ENCODE measurements around the gene RUNX1. TPM values are rescaled to one million over a fixed set of nuclear protein-coding genes. Genes with fewer than 3 reads are reported as not detected.

RUNX1 gene
- total and polyA plus RNA-seq, 2 donors (not counting 1 experiment from before 2014, with no cell fraction given), result 26.3 to 73.0 TPM

DNA sequence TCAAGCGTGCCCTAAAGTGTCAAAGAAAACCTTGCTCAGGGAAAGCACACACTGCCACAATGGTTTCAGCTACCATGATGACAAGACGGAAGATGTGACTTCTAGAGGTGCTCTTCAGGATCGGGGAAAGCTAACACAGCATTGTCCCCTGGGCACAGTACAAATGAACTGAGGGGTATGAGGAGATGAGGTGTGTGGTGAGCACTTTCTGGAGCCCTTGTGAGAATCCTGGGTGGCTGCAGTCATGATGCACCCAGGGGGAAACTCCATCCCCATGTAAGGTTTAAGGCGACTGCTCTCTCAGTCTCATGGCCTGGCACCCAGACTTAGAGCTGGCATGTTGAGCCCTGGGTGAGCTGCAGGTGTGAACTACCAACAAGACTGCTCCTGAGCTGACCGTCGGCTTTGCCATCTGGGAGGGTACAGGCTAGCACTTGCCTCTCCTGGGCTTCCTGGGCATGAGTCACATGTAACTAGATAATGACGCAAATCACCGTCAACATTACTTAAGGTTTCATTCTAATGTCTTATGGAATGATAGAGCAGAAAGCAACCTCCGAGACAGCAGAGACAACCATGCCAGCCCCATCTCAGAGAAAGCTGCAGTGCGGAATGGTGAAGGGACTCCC is 235.7 kb downstream of the RUNX1 start:
- H2AFZ ChIP-seq (ENCODE audit: insufficient read depth, low read depth, low read length, poor library complexity, severe bottlenecking), result no peak overlapping the region
- Mint-ChIP-seq H3K4me3 (no peak overlapping the region), H3K27me3 (no peaks in the 10 kb centered on the region), H3K27ac (no peak overlapping the region), H3K9me3 (ENCODE audit: insufficient read depth) (no peaks in the 10 kb centered on the region), H3K4me1 (peaks cover 10% of the 10 kb centered on the region)
- no peaks in the 10 kb centered on the region for H4K20me1 ChIP-seq (ENCODE audit: control insufficient read depth, insufficient read depth, low read length, poor library complexity, severe bottlenecking)
- no peak for TF ChIP-seq EZH2 (IDR thresholded peaks at IDR 0.05; ENCODE audit: borderline replicate concordance, insufficient read depth, low read depth, low read length, poor library complexity, severe bottlenecking)
- TF ChIP-seq CTCF (IDR thresholded peaks at IDR 0.05), result no peak
- H3K4me2 ChIP-seq (replicated peaks; ENCODE audit: low read depth, low read length, poor library complexity, severe bottlenecking), result no peak overlapping the region
- ATAC-seq (ENCODE audit: low read depth) (no peak), DNase-seq (no peak)
- intact Hi-C loops (cut with micrococcal nuclease), result no loop called here
- no peaks in the 10 kb centered on the region for H3K79me2 ChIP-seq (ENCODE audit: control insufficient read depth, insufficient read depth, low read length)
- POLR2A ChIA-PET, result no interaction called here
- H3K9ac ChIP-seq (ENCODE audit: low read length), result no peak overlapping the region
- H3K9me3 ChIP-seq (ENCODE audit: control extremely low read depth in 1 of 3, control insufficient read depth in 2 of 3, insufficient read depth in 1 of 3, low read length in 2 of 3), result no peaks in the 10 kb centered on the region
- peaks cover 19 to 26% of the 10 kb centered on the region in 2 experiments for H3K36me3 ChIP-seq (replicated peaks in 1 of 2; ENCODE audit: control extremely low read depth in 1 of 2, control insufficient read depth in 1 of 2, extremely low read depth in 1 of 2, insufficient read depth in 2 of 2, low read length in 1 of 2)
- no peaks in the 10 kb centered on the region for H3K27me3 ChIP-seq (replicated peaks in 1 of 4; ENCODE audit: control extremely low read depth in 1 of 4, control insufficient read depth in 3 of 4, insufficient read depth in 4 of 4, low read length in 3 of 4)
- H3K27ac ChIP-seq (ENCODE audit: low read length in 2 of 2), result no peak overlapping the region
- WGBS (ENCODE audit: insufficient coverage), result over 99% methylated on average over 7 of the region's 10 CpGs
- CTCF ChIA-PET, result interaction anchor here (1.0 to 3.5 kb wide), 2 partner anchors 10 to 803 kb away, joined by 3 to 11 read pairs; no protein-coding TSS in a partner anchor
- H3K4me1 ChIP-seq (ENCODE audit: control insufficient read depth in 2 of 2, insufficient read depth in 2 of 2, low read length in 2 of 2), result no peaks in the 10 kb centered on the region
- H3K4me3 ChIP-seq (ENCODE audit: control extremely low read depth in 1 of 5, extremely low read depth in 1 of 5, insufficient read depth in 1 of 5, low read depth in 2 of 5, low read length in 4 of 5), result no peak overlapping the region

DNA sequence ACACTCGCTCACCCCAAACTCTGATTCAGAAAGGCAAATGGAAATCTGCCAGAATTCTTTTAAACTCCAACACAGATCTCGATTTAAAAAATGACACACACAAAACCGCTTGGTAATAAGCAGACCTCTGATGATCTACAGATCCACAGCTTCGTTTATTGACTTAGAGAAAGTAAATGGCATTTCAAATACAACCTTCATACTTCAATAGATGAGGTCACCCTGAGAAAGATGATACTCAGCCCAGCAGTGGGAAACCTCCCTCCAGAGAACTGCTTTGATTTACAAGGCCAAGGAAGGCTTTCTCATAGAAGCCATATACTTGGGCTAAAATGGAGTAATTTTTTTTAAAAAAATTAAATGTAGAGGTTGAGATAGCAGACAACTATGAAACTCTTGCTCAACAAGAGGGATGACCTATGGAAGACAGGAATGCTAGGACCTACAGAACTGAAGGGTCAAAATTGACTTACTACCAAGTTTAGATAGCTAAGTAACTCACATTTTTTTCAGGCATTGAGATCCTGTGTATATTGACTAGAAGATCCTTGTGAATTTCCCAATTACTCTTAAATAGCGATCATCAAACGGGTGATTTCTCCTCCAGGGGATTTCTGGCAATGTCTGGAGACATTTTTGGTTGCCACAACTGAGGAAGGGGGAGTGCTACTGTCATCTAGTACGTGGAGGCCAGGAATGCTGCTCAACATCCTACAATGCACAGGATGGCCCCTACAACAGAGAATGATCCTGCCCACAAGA is 236.4 kb downstream of the RUNX1 start:
- no peak for DNase-seq
- H3K9ac ChIP-seq (ENCODE audit: low read length), result no peak overlapping the region
- H3K4me2 ChIP-seq (replicated peaks; ENCODE audit: low read depth, low read length, poor library complexity, severe bottlenecking), result no peak overlapping the region
- WGBS (ENCODE audit: insufficient coverage), result 97% methylated on average over 3 of the region's 7 CpGs
- H3K27ac ChIP-seq (ENCODE audit: low read length in 2 of 2), result no peak overlapping the region
- Mint-ChIP-seq H3K27ac (no peak overlapping the region), H3K9me3 (ENCODE audit: insufficient read depth) (no peaks in the 10 kb centered on the region), H3K4me3 (no peak overlapping the region), H3K27me3 (no peaks in the 10 kb centered on the region), H3K4me1 (peaks cover 13% of the 10 kb centered on the region)
- no peak for ATAC-seq (ENCODE audit: low read depth)
- POLR2A ChIA-PET, result no interaction called here
- CTCF ChIA-PET, result interaction anchor here (1.0 to 3.5 kb wide), 2 partner anchors 9 to 804 kb away, joined by 3 to 11 read pairs; no protein-coding TSS in a partner anchor
- H3K27me3 ChIP-seq (replicated peaks in 1 of 4; ENCODE audit: control extremely low read depth in 1 of 4, control insufficient read depth in 3 of 4, insufficient read depth in 4 of 4, low read length in 3 of 4), result no peaks in the 10 kb centered on the region
- TF ChIP-seq CTCF (IDR thresholded peaks at IDR 0.05) (no peak), EZH2 (IDR thresholded peaks at IDR 0.05; ENCODE audit: borderline replicate concordance, insufficient read depth, low read depth, low read length, poor library complexity, severe bottlenecking) (no peak)
- peaks cover 0 to 4% (median 0%) of the 10 kb centered on the region in 3 donors for H3K9me3 ChIP-seq (ENCODE audit: control extremely low read depth in 1 of 3, control insufficient read depth in 2 of 3, insufficient read depth in 1 of 3, low read length in 2 of 3)
- intact Hi-C loops (cut with micrococcal nuclease), result no loop called here
- H3K4me3 ChIP-seq (ENCODE audit: control extremely low read depth in 1 of 5, extremely low read depth in 1 of 5, insufficient read depth in 1 of 5, low read depth in 2 of 5, low read length in 4 of 5), result no peak overlapping the region
- no peak overlapping the region for H2AFZ ChIP-seq (ENCODE audit: insufficient read depth, low read depth, low read length, poor library complexity, severe bottlenecking)
- no peaks in the 10 kb centered on the region for H4K20me1 ChIP-seq (ENCODE audit: control insufficient read depth, insufficient read depth, low read length, poor library complexity, severe bottlenecking)
- H3K79me2 ChIP-seq (ENCODE audit: control insufficient read depth, insufficient read depth, low read length), result no peaks in the 10 kb centered on the region
- peaks cover 21 to 27% of the 10 kb centered on the region in 2 experiments for H3K36me3 ChIP-seq (replicated peaks in 1 of 2; ENCODE audit: control extremely low read depth in 1 of 2, control insufficient read depth in 1 of 2, extremely low read depth in 1 of 2, insufficient read depth in 2 of 2, low read length in 1 of 2)
- H3K4me1 ChIP-seq (ENCODE audit: control insufficient read depth in 2 of 2, insufficient read depth in 2 of 2, low read length in 2 of 2), result no peaks in the 10 kb centered on the region

Data from B cell (primary cell).